Liver (tissue), 9 donors: ENCODE measurements around the gene APOA5. TPM values are rescaled to one million over a fixed set of nuclear protein-coding genes. Genes with fewer than 3 reads are reported as not detected.
"Not testable (repeated sequence)": the region's sequence is repeated elsewhere in the genome, so short reads cannot be mapped to it uniquely, and the experiment has no call there.

Experiments
- DNase-seq: peaks from one replicate; pipeline ENCODE4 v3.0.0-alpha.2; 2017; ENCODE audit warnings: low spot score
- H3K27ac ChIP-seq, 2 donors: one replicate each; pipeline ENCODE4 v1.7.0; 2013; ENCODE audit warnings: inconsistent platforms in 2 of 2, low read length in 2 of 2, control low read depth in 1 of 2, low read depth in 1 of 2, mild to moderate bottlenecking in 1 of 2
- H3K27me3 ChIP-seq, 4 donors: one replicate each; pipeline versions ENCODE4 v1.6.1 to v1.7.0; 2013; ENCODE audit warnings: low read length in 3 of 4, inconsistent platforms in 1 of 4, mild to moderate bottlenecking in 1 of 4, moderate library complexity in 1 of 4; ENCODE audit not compliant: control insufficient read depth in 4 of 4, insufficient read depth in 4 of 4
- H3K36me3 ChIP-seq, 4 donors: one replicate each; pipeline versions ENCODE4 v1.6.1 to v1.7.0; 2013; ENCODE audit warnings: low read length in 3 of 4, mild to moderate bottlenecking in 3 of 4, low read depth in 1 of 4, moderate library complexity in 1 of 4; ENCODE audit not compliant: control insufficient read depth in 4 of 4, insufficient read depth in 3 of 4
- H3K4me1 ChIP-seq, 4 donors: one replicate each; pipeline versions ENCODE4 v1.6.1 to v1.7.0; 2013; ENCODE audit warnings: low read length in 3 of 4, mild to moderate bottlenecking in 3 of 4, moderate library complexity in 1 of 4; ENCODE audit not compliant: control insufficient read depth in 4 of 4, insufficient read depth in 4 of 4
- H3K4me3 ChIP-seq, 3 donors: one replicate each; pipeline versions ENCODE4 v1.6.1 to v1.7.0; 2013; ENCODE audit warnings: low read length in 3 of 3, control low read depth in 1 of 3, low read depth in 1 of 3, mild to moderate bottlenecking in 1 of 3
- H3K9ac ChIP-seq, 2 donors: one replicate each; pipeline ENCODE4 v1.7.0; 2013; ENCODE audit warnings: low read length in 2 of 2, mild to moderate bottlenecking in 2 of 2, moderate library complexity in 2 of 2, control low read depth in 1 of 2, low read depth in 1 of 2
- H3K9me3 ChIP-seq, 4 donors: one replicate each; pipeline versions ENCODE4 v1.6.1 to v1.7.0; 2013; ENCODE audit warnings: low read length in 3 of 4; ENCODE audit not compliant: control insufficient read depth in 4 of 4
- ATF3 ChIP-seq: IDR thresholded peaks from 2 replicates; pipeline ENCODE4 v1.6.1; 2016; ENCODE audit warnings: antibody characterized with exemption
- CTCF ChIP-seq: fragments of 150-350 bp; IDR thresholded peaks from 2 replicates; pipeline ENCODE4 v1.5.1; 2017; ENCODE audit warnings: improper control_type of control experiment, low read depth, low read length; ENCODE audit not compliant: missing input control
- EGR1 ChIP-seq, 2 donors: IDR thresholded peaks; 2 replicates each; pipeline ENCODE4 v1.6.1; 2016 to 2018; ENCODE audit warnings: antibody characterized with exemption in 2 of 2, low read depth in 2 of 2
- FOXA1 ChIP-seq: IDR thresholded peaks from 2 replicates; pipeline ENCODE4 v1.6.1; 2016; ENCODE audit warnings: antibody characterized with exemption
- FOXA2 ChIP-seq: IDR thresholded peaks from 2 replicates; pipeline ENCODE4 v1.6.1; 2016; ENCODE audit warnings: antibody characterized with exemption
- GABPA ChIP-seq, 2 donors: IDR thresholded peaks in 1 of 2; conservative IDR thresholded peaks in 1 of 2; 2 replicates each; pipeline ENCODE4 v1.6.1; 2016; ENCODE audit warnings: antibody characterized with exemption in 2 of 2, mild to moderate bottlenecking in 1 of 2, moderate library complexity in 1 of 2
- HNF4A ChIP-seq, 2 donors: conservative IDR thresholded peaks; 2 replicates each; pipeline ENCODE4 v1.6.1; 2016; ENCODE audit warnings: antibody characterized with exemption in 2 of 2, mild to moderate bottlenecking in 2 of 2
- HNF4G ChIP-seq: IDR thresholded peaks from 2 replicates; pipeline ENCODE4 v1.6.1; 2016; ENCODE audit warnings: antibody characterized with exemption
- JUND ChIP-seq, 2 donors: IDR thresholded peaks; 2 replicates each; pipeline ENCODE4 v1.6.1; 2016; ENCODE audit warnings: antibody characterized with exemption in 2 of 2
- NR2F2 ChIP-seq: IDR thresholded peaks from 2 replicates; pipeline ENCODE4 v1.6.1; 2016; ENCODE audit warnings: antibody characterized with exemption
- RAD21 ChIP-seq, 2 donors: IDR thresholded peaks; 2 replicates each; pipeline ENCODE4 v1.6.1; 2016; ENCODE audit warnings: antibody characterized with exemption in 2 of 2, mild to moderate bottlenecking in 2 of 2
- RXRA ChIP-seq, 2 donors: IDR thresholded peaks; 2 replicates each; pipeline ENCODE4 v1.6.1; 2017 to 2018; ENCODE audit warnings: antibody characterized with exemption in 2 of 2, mild to moderate bottlenecking in 1 of 2
- SP1 ChIP-seq: IDR thresholded peaks from 2 replicates; pipeline ENCODE4 v1.6.1; 2018; ENCODE audit warnings: antibody characterized with exemption, mild to moderate bottlenecking
- TAF1 ChIP-seq: conservative IDR thresholded peaks from 2 replicates; pipeline ENCODE4 v1.6.1; 2016; ENCODE audit warnings: antibody characterized with exemption, mild to moderate bottlenecking
- YY1 ChIP-seq: IDR thresholded peaks from 2 replicates; pipeline ENCODE4 v1.6.1; 2016; ENCODE audit warnings: antibody characterized with exemption, mild to moderate bottlenecking
- ZBTB33 ChIP-seq: IDR thresholded peaks from 2 replicates; pipeline ENCODE4 v1.6.1; 2016; ENCODE audit warnings: antibody characterized with exemption
- WGBS: extraction: QIAGEN DNeasy Blood & Tissue Kit; methylation state at CpG from one replicate; pipeline ENCODE4 v1.1.7; 2013; 5-methylcytosine and 5-hydroxymethylcytosine counted together
- polyA plus RNA-seq, 2 donors: library from polyadenylated mRNA; stranded (reverse) in 1 of 2; unstranded in 1 of 2; fragments of 200-250 nt in 1 of 2; fragments of >200 nt in 1 of 2; fragmentation: Nextera tagmentation in 1 of 2; extraction: Ambion mirVana in 1 of 2; gene quantifications; one replicate each; pipeline versions ENCODE4 v1.2.1 to v1.2.3, GENCODE V29; 2013 to 2015
- total RNA-seq, 2 donors: library from RNA; depleted of rRNA; stranded (reverse); fragments of >200 nt; gene quantifications; one replicate each; pipeline ENCODE4 v1.2.3, GENCODE V29; 2014
- TF ChIP-seq, protein P1 (sequence below): IDR thresholded peaks from 2 replicates; pipeline ENCODE4 v1.6.1; 2016; ENCODE audit warnings: antibody characterized with exemption
- TF ChIP-seq, protein P2 (sequence below): IDR thresholded peaks from 2 replicates; pipeline ENCODE4 v1.6.1; 2016; ENCODE audit warnings: antibody characterized with exemption, mild to moderate bottlenecking
- donor health status: healthy.
- donor health status: healthy.
- donor health status: healthy.
- donor health status: healthy.
- donor health status: healthy.

Gene APOA5
- total and polyA plus RNA-seq, 4 donors: 7.3 to 1,045 (median 739) TPM

GRCh38 chr11:116804001-116804400 lies 12.3 kb upstream of the APOA5 start (continued):
- no peak for TF ChIP-seq GABPA (IDR thresholded peaks at IDR 0.05 in 1 of 2, conservative IDR thresholded peaks at IDR 0.05 in 1 of 2)
- no peak for TF ChIP-seq FOXA2

DNA sequence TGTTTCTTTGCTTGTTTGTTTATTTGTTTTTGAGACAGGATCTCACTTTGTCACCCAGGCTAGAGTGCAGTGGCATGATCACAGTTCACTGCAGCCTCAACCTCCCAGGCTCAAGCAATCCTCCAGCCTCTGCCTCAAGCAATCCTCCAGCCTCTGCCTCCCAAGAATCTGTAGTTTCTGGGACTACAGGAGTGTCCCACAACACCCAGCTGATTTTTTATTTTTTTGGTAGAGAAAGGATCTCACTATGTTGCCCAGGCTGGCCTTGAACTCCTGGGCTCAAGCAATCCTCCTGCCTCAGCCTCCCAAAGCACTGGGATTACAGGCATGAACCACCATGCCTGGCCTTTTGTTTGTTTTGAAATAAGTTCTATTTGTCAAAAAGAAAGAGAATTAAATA lies 10.0 kb upstream of the APOA5 start:
- not testable (repeated sequence) for H3K9ac ChIP-seq, DNase-seq, H3K27me3 ChIP-seq, H3K36me3 ChIP-seq, H3K4me3 ChIP-seq, H3K27ac ChIP-seq, H3K9me3 ChIP-seq
- H3K4me1 ChIP-seq: peaks cover 11 to 21% (median 14%) of the 10 kb centered on the region in 4 donors

DNA sequence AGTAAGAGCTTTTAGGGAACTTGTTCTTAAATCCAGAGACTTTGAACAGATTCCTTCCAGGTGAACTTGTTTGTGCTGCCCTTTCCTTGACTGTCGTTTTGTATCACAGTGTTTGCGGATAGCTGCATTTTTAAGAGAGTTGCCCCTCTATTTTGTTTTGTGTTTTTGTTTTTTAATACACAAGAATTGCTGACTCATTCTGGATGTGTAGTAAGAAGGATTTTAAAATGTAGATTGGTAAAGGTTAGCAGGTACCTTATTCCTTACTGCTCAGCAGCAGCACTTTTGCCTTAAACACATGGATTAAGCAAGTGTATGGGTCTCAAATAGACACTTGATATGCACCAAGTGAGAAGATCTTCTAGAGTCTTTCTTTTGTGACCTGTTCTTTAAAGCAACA lies 8.9 kb upstream of the APOA5 start:
- TF ChIP-seq EGR1 (IDR thresholded peaks at IDR 0.05; ENCODE audit: low read depth in 2 of 2): no peak
- TF ChIP-seq, protein P1, sequence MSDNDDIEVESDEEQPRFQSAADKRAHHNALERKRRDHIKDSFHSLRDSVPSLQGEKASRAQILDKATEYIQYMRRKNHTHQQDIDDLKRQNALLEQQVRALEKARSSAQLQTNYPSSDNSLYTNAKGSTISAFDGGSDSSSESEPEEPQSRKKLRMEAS: no peak
- TF ChIP-seq, protein P2, sequence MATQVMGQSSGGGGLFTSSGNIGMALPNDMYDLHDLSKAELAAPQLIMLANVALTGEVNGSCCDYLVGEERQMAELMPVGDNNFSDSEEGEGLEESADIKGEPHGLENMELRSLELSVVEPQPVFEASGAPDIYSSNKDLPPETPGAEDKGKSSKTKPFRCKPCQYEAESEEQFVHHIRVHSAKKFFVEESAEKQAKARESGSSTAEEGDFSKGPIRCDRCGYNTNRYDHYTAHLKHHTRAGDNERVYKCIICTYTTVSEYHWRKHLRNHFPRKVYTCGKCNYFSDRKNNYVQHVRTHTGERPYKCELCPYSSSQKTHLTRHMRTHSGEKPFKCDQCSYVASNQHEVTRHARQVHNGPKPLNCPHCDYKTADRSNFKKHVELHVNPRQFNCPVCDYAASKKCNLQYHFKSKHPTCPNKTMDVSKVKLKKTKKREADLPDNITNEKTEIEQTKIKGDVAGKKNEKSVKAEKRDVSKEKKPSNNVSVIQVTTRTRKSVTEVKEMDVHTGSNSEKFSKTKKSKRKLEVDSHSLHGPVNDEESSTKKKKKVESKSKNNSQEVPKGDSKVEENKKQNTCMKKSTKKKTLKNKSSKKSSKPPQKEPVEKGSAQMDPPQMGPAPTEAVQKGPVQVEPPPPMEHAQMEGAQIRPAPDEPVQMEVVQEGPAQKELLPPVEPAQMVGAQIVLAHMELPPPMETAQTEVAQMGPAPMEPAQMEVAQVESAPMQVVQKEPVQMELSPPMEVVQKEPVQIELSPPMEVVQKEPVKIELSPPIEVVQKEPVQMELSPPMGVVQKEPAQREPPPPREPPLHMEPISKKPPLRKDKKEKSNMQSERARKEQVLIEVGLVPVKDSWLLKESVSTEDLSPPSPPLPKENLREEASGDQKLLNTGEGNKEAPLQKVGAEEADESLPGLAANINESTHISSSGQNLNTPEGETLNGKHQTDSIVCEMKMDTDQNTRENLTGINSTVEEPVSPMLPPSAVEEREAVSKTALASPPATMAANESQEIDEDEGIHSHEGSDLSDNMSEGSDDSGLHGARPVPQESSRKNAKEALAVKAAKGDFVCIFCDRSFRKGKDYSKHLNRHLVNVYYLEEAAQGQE: no peak
- TF ChIP-seq RAD21 (IDR thresholded peaks at IDR 0.05): no peak
- TF ChIP-seq HNF4G: no peak
- no peak for TF ChIP-seq ATF3
- TF ChIP-seq FOXA2: no peak
- TF ChIP-seq GABPA (IDR thresholded peaks at IDR 0.05 in 1 of 2, conservative IDR thresholded peaks at IDR 0.05 in 1 of 2): no peak
- no peak for TF ChIP-seq FOXA1
- no peak for TF ChIP-seq ZBTB33
- no peak for TF ChIP-seq SP1
- no peak for TF ChIP-seq CTCF
- no peak for TF ChIP-seq YY1
- TF ChIP-seq TAF1: no peak
- no peak for TF ChIP-seq JUND (IDR thresholded peaks at IDR 0.05)
- no peak for TF ChIP-seq RXRA (IDR thresholded peaks at IDR 0.05)
- TF ChIP-seq HNF4A (conservative IDR thresholded peaks at IDR 0.05): no peak
- TF ChIP-seq NR2F2: no peak
- no peak overlapping the region for H3K4me3 ChIP-seq

More for the DNA sequence above, 8.9 kb upstream of the APOA5 start:
- H3K36me3 ChIP-seq: no peaks in the 10 kb centered on the region
- WGBS: 93% methylated on average over 2 of the region's 2 CpGs
- DNase-seq: no peak
- no peak overlapping the region for H3K27ac ChIP-seq
- no peaks in the 10 kb centered on the region for H3K27me3 ChIP-seq
- H3K4me1 ChIP-seq: peaks cover 3 to 14% (median 7%) of the 10 kb centered on the region in 4 donors
- H3K9me3 ChIP-seq: no peaks in the 10 kb centered on the region
- no peak overlapping the region for H3K9ac ChIP-seq
